Mesenchymal stem cell (in vitro differentiated cells and primary cell): ENCODE measurements around the gene ZNF768.
"Not testable (repeated sequence)": the region's sequence is repeated elsewhere in the genome, so short reads cannot be mapped to it uniquely, and the experiment has no call there.

Experiments used
- DNase-seq: peaks from one replicate; pipeline ENCODE4 v3.0.0-alpha.2; 2013
- H2AFZ ChIP-seq: one replicate; pipeline ENCODE4 v1.6.1; 2013; ENCODE audit warnings: low read depth, mild to moderate bottlenecking, control low read depth, inconsistent platforms, low read length, moderate library complexity
- H2AK5ac ChIP-seq: 2 replicates; pipeline ENCODE4 v1.6.1; 2013; ENCODE audit warnings: low read length, moderate library complexity, mild to moderate bottlenecking, inconsistent platforms; ENCODE audit not compliant: severe bottlenecking
- H2BK120ac ChIP-seq: one replicate; pipeline ENCODE4 v1.6.1; 2013; ENCODE audit warnings: low read depth, mild to moderate bottlenecking, inconsistent platforms, low read length, moderate library complexity
- H2BK12ac ChIP-seq, 2 experiments: one replicate each; pipeline ENCODE4 v1.6.1; 2013; ENCODE audit warnings: inconsistent platforms in 2 of 2, low read length in 2 of 2, mild to moderate bottlenecking in 2 of 2, moderate library complexity in 2 of 2, control low read depth in 1 of 2
- H2BK15ac ChIP-seq: one replicate; pipeline ENCODE4 v1.6.1; 2013; ENCODE audit warnings: mild to moderate bottlenecking, low read depth, inconsistent platforms; ENCODE audit not compliant: poor library complexity, severe bottlenecking
- H2BK5ac ChIP-seq: 2 replicates; pipeline ENCODE4 v1.6.1; 2013; ENCODE audit warnings: low read depth, mild to moderate bottlenecking, low read length, control low read depth, inconsistent platforms; ENCODE audit not compliant: poor library complexity, severe bottlenecking
- H3K14ac ChIP-seq, 2 experiments: one replicate each; pipeline ENCODE4 v1.6.1; 2013; ENCODE audit warnings: inconsistent platforms in 2 of 2, low read length in 2 of 2, control low read depth in 1 of 2, mild to moderate bottlenecking in 1 of 2, moderate library complexity in 1 of 2
- H3K18ac ChIP-seq, 2 experiments: one replicate each; pipeline ENCODE4 v1.6.1; 2013; ENCODE audit warnings: inconsistent platforms in 2 of 2, low read length in 2 of 2, control low read depth in 1 of 2, low read depth in 1 of 2, mild to moderate bottlenecking in 1 of 2
- H3K23ac ChIP-seq, 2 experiments: one replicate each; pipeline ENCODE4 v1.6.1; 2013; ENCODE audit warnings: inconsistent platforms in 2 of 2, low read length in 2 of 2, mild to moderate bottlenecking in 2 of 2, moderate library complexity in 2 of 2, control low read depth in 1 of 2
- H3K27ac ChIP-seq: 2 replicates; pipeline ENCODE4 v1.5.1; 2013; ENCODE audit warnings: mild to moderate bottlenecking, moderate library complexity, low read length, control low read depth, inconsistent platforms; ENCODE audit not compliant: poor library complexity, severe bottlenecking
- H3K27me3 ChIP-seq, 2 experiments: 2 replicates each; pipeline versions ENCODE4 v1.6.1 to v1.7.0; 2013; ENCODE audit warnings: low read length in 2 of 2, mild to moderate bottlenecking in 2 of 2, moderate library complexity in 2 of 2, control low read depth in 1 of 2, inconsistent platforms in 1 of 2; ENCODE audit not compliant: control insufficient read depth in 1 of 2, insufficient read depth in 1 of 2
- H3K36me3 ChIP-seq, 2 experiments: 2 replicates each; pipeline versions ENCODE4 v1.6.1 to v1.7.0; 2013; ENCODE audit warnings: low read length in 2 of 2, control low read depth in 1 of 2, inconsistent platforms in 1 of 2, low read depth in 1 of 2, mild to moderate bottlenecking in 1 of 2; ENCODE audit not compliant: insufficient read depth in 2 of 2, control insufficient read depth in 1 of 2
- H3K4ac ChIP-seq, 2 experiments: one replicate each; pipeline ENCODE4 v1.6.1; 2013; ENCODE audit warnings: inconsistent platforms in 2 of 2, low read length in 2 of 2, mild to moderate bottlenecking in 2 of 2, moderate library complexity in 2 of 2, control low read depth in 1 of 2, low read depth in 1 of 2
- H3K4me1 ChIP-seq: 2 replicates; pipeline ENCODE4 v1.6.1; 2013; ENCODE audit warnings: low read depth, low read length, control low read depth; ENCODE audit not compliant: control insufficient read depth, insufficient read depth
- H3K4me2 ChIP-seq: 2 replicates; pipeline ENCODE4 v1.6.1; 2013; ENCODE audit warnings: low read length, mild to moderate bottlenecking, inconsistent platforms; ENCODE audit not compliant: poor library complexity, severe bottlenecking
- H3K4me3 ChIP-seq, 2 experiments: 2 replicates each; pipeline versions ENCODE4 v1.5.1 to v1.7.0; 2013; ENCODE audit warnings: low read length in 2 of 2, mild to moderate bottlenecking in 2 of 2, control low read depth in 1 of 2, low read depth in 1 of 2; ENCODE audit not compliant: insufficient read depth in 1 of 2
- H3K79me1 ChIP-seq: replicated peaks from 2 replicates; pipeline ENCODE4 v1.6.1; 2013; ENCODE audit warnings: mild to moderate bottlenecking, control low read depth, low read length, inconsistent platforms; ENCODE audit not compliant: poor library complexity, severe bottlenecking
- H3K9ac ChIP-seq: 2 replicates; pipeline ENCODE4 v1.7.0; 2013; ENCODE audit warnings: mild to moderate bottlenecking, low read length, moderate library complexity
- H3K9me3 ChIP-seq: 2 replicates; pipeline ENCODE4 v1.7.0; 2013; ENCODE audit warnings: mild to moderate bottlenecking, low read length; ENCODE audit not compliant: control insufficient read depth
- H4K8ac ChIP-seq: one replicate; pipeline ENCODE4 v1.6.1; 2013; ENCODE audit warnings: inconsistent platforms, mild to moderate bottlenecking, low read length, moderate library complexity
- H4K91ac ChIP-seq: one replicate; pipeline ENCODE4 v1.6.1; 2013; ENCODE audit warnings: mild to moderate bottlenecking, low read length, inconsistent platforms
- WGBS: methylation state at CpG from one replicate; pipeline ENCODE4 v1.1.7; 2013; ENCODE audit warnings: mixed read lengths; 5-methylcytosine and 5-hydroxymethylcytosine counted together

ZNF768 gene

GRCh38 chr16:30478766-30479478 is 47.4 kb downstream of the ZNF768 start:
- peaks cover 11 to 57% of the 10 kb centered on the region in 2 experiments for H3K27me3 ChIP-seq
- 90% methylated on average over 12 of the region's 12 CpGs for WGBS

GRCh38 chr16:30477773-30478172 is 48.6 kb downstream of the ZNF768 start:
- H2AFZ ChIP-seq, H3K79me1 ChIP-seq, H3K9ac ChIP-seq, H3K4me2 ChIP-seq, H3K14ac ChIP-seq, H3K27ac ChIP-seq, H4K8ac ChIP-seq, H3K9me3 ChIP-seq, H3K4me3 ChIP-seq, H4K91ac ChIP-seq, H2BK120ac ChIP-seq, DNase-seq, H3K4ac ChIP-seq, H3K18ac ChIP-seq, H2AK5ac ChIP-seq, H2BK5ac ChIP-seq, H3K23ac ChIP-seq, H2BK12ac ChIP-seq, H2BK15ac ChIP-seq, H3K4me1 ChIP-seq, H3K36me3 ChIP-seq: not testable (repeated sequence)
- 97% methylated on average over 3 of the region's 3 CpGs for WGBS
- peaks cover 11 to 61% of the 10 kb centered on the region in 2 experiments for H3K27me3 ChIP-seq

More at GRCh38 chr16:30478766-30479478, 47.4 kb downstream of the ZNF768 start:
- Histone ChIP-seq H3K27ac (no peak overlapping the region), H3K36me3 (no peaks in the 10 kb centered on the region), H2BK120ac (no peak overlapping the region), H3K9ac (no peak overlapping the region), H3K14ac (no peak overlapping the region), H3K23ac (no peak overlapping the region), H2BK5ac (no peak overlapping the region), H3K79me1 (no peaks in the 10 kb centered on the region), H3K9me3 (no peaks in the 10 kb centered on the region), H2BK12ac (no peak overlapping the region), H3K4me2 (no peak overlapping the region), H3K4ac (no peak overlapping the region), H4K8ac (no peak overlapping the region), H2BK15ac (no peak overlapping the region), H3K4me3 (no peak overlapping the region), H3K4me1 (no peaks in the 10 kb centered on the region), H4K91ac (no peak overlapping the region), H2AFZ (no peak overlapping the region), H2AK5ac (no peak overlapping the region), H3K18ac (no peak overlapping the region)
- DNase-seq: no peak

GRCh38 chr16:30476991-30477390 is 49.4 kb downstream of the ZNF768 start:
- no peak overlapping the region for H3K4ac ChIP-seq
- H3K27me3 ChIP-seq: peaks cover 11 to 69% of the 10 kb centered on the region in 2 experiments
- H3K23ac ChIP-seq: no peak overlapping the region
- H3K4me3 ChIP-seq: no peak overlapping the region
- no peak overlapping the region for H4K8ac ChIP-seq
- no peak overlapping the region for H2AK5ac ChIP-seq
- no peaks in the 10 kb centered on the region for H3K4me1 ChIP-seq
- H2BK120ac ChIP-seq: no peak overlapping the region
- H3K36me3 ChIP-seq: no peaks in the 10 kb centered on the region
- no peak overlapping the region for H2BK5ac ChIP-seq
- no peak overlapping the region for H3K27ac ChIP-seq
- H3K18ac ChIP-seq: no peak overlapping the region
- H4K91ac ChIP-seq: no peak overlapping the region
- H2BK15ac ChIP-seq: no peak overlapping the region
- H3K9me3 ChIP-seq: no peaks in the 10 kb centered on the region
- no peaks in the 10 kb centered on the region for H3K79me1 ChIP-seq
- DNase-seq: no peak
- no peak overlapping the region for H3K4me2 ChIP-seq
- WGBS: 78% methylated on average over 3 of the region's 3 CpGs
- H3K14ac ChIP-seq: no peak overlapping the region
- no peak overlapping the region for H2BK12ac ChIP-seq
- H2AFZ ChIP-seq: no peak overlapping the region
- H3K9ac ChIP-seq: no peak overlapping the region

GRCh38 chr16:30474684-30475083 is 51.7 kb downstream of the ZNF768 start:
- no peak overlapping the region for H3K9ac ChIP-seq
- H2AFZ ChIP-seq: no peak overlapping the region
- no peaks in the 10 kb centered on the region for H3K9me3 ChIP-seq
- H3K79me1 ChIP-seq: no peaks in the 10 kb centered on the region
- H3K23ac ChIP-seq: no peak overlapping the region
- no peak overlapping the region for H2BK5ac ChIP-seq
- H3K4ac ChIP-seq: no peak overlapping the region
- H3K27ac ChIP-seq: no peak overlapping the region
- H2AK5ac ChIP-seq: no peak overlapping the region
- no peak overlapping the region for H3K14ac ChIP-seq
- H3K36me3 ChIP-seq: no peaks in the 10 kb centered on the region
- DNase-seq: no peak
- H2BK120ac ChIP-seq: no peak overlapping the region
- no peak overlapping the region for H4K8ac ChIP-seq
- H2BK15ac ChIP-seq: no peak overlapping the region
- no peak overlapping the region for H3K4me2 ChIP-seq
- H3K4me3 ChIP-seq: no peak overlapping the region
- no peak overlapping the region for H3K18ac ChIP-seq
- H3K27me3 ChIP-seq: peaks cover 6 to 57% of the 10 kb centered on the region in 2 experiments
- 84% methylated on average over 5 of the region's 7 CpGs for WGBS
- no peak overlapping the region for H4K91ac ChIP-seq
- H3K4me1 ChIP-seq: no peaks in the 10 kb centered on the region
- H2BK12ac ChIP-seq: no peak overlapping the region
